CD4-positive, CD25-positive, alpha-beta regulatory T cell (primary cell): ENCODE measurements around the gene RIMS1. TPM values are rescaled to one million over a fixed set of nuclear protein-coding genes. Genes with fewer than 3 reads are reported as not detected.

Experiments used
- ATAC-seq, 2 donors: fragments of 150-1000 bp; cut with Tn5 transposase; one replicate each; pipeline ENCODE4 v1.10.0; 2021; ENCODE audit warnings: low read depth in 2 of 2, moderate number of reproducible peaks in 2 of 2, moderate library complexity in 1 of 2
- DNase-seq, 3 donors: peaks; one replicate each; pipeline versions ENCODE4 v3.0.0 to v3.0.0-alpha.2; 2012 to 2022; ENCODE audit warnings: mixed read lengths in 1 of 3
- H3K27ac ChIP-seq: one replicate; pipeline ENCODE4 v1.7.0; 2013; ENCODE audit warnings: mild to moderate bottlenecking, low read length; ENCODE audit not compliant: insufficient read depth, poor library complexity, severe bottlenecking
- H3K27me3 ChIP-seq: one replicate; pipeline ENCODE4 v1.7.0; 2013; ENCODE audit warnings: low read length; ENCODE audit not compliant: control insufficient read depth, insufficient read depth
- H3K36me3 ChIP-seq: one replicate; pipeline ENCODE4 v1.7.0; 2013; ENCODE audit warnings: mild to moderate bottlenecking, low read length, moderate library complexity; ENCODE audit not compliant: control insufficient read depth, insufficient read depth
- H3K4me1 ChIP-seq: 2 replicates; pipeline ENCODE4 v1.7.0; 2013; ENCODE audit warnings: mild to moderate bottlenecking, low read length; ENCODE audit not compliant: insufficient read depth, control insufficient read depth, poor library complexity, severe bottlenecking
- H3K4me3 ChIP-seq: one replicate; pipeline ENCODE4 v1.7.0; 2013; ENCODE audit warnings: low read depth, mild to moderate bottlenecking, low read length, moderate library complexity
- H3K9me3 ChIP-seq, 2 experiments: 1 replicate in 1 of 2; 2 replicates in 1 of 2; pipeline ENCODE4 v1.7.0; 2013; ENCODE audit warnings: low read length in 2 of 2, mild to moderate bottlenecking in 1 of 2, moderate library complexity in 1 of 2; ENCODE audit not compliant: control insufficient read depth in 2 of 2
- H3K27ac Mint-ChIP-seq, 3 donors: one replicate each; pipeline ENCODE4 v1.8.0; 2020 to 2022; ENCODE audit warnings: mild to moderate bottlenecking in 3 of 3, mixed read lengths in 3 of 3, moderate library complexity in 2 of 3
- H3K27me3 Mint-ChIP-seq: one replicate; pipeline ENCODE4 v1.8.0; 2022; ENCODE audit warnings: mild to moderate bottlenecking, mixed read lengths
- H3K36me3 Mint-ChIP-seq: one replicate; pipeline ENCODE4 v1.8.0; 2020; ENCODE audit warnings: mixed read lengths
- H3K4me1 Mint-ChIP-seq, 4 donors: one replicate each; pipeline ENCODE4 v1.8.0; 2020 to 2022; ENCODE audit warnings: mixed read lengths in 4 of 4, mild to moderate bottlenecking in 1 of 4
- H3K4me3 Mint-ChIP-seq, 4 donors: one replicate each; pipeline ENCODE4 v1.8.0; 2020 to 2022; ENCODE audit warnings: mild to moderate bottlenecking in 4 of 4, mixed read lengths in 4 of 4, moderate library complexity in 3 of 4
- H3K9me3 Mint-ChIP-seq, 7 donors: one replicate each; pipeline ENCODE4 v1.8.0; 2020 to 2022; ENCODE audit warnings: mixed read lengths in 7 of 7, mild to moderate bottlenecking in 3 of 7, moderate library complexity in 2 of 7
- polyA plus RNA-seq, 4 donors: library from polyadenylated mRNA; unstranded; fragments of 300-500 nt; fragmentation: Illumina TruSeq; gene quantifications; one replicate each; pipeline ENCODE4 v1.2.3, GENCODE V29; 2021
- total RNA-seq: library from RNA; stranded (reverse); gene quantifications from one replicate; pipeline ENCODE4 v1.2.3, GENCODE V29; 2022

Gene RIMS1
- total and polyA plus RNA-seq, 5 donors from 2014 or later: not detected

DNA sequence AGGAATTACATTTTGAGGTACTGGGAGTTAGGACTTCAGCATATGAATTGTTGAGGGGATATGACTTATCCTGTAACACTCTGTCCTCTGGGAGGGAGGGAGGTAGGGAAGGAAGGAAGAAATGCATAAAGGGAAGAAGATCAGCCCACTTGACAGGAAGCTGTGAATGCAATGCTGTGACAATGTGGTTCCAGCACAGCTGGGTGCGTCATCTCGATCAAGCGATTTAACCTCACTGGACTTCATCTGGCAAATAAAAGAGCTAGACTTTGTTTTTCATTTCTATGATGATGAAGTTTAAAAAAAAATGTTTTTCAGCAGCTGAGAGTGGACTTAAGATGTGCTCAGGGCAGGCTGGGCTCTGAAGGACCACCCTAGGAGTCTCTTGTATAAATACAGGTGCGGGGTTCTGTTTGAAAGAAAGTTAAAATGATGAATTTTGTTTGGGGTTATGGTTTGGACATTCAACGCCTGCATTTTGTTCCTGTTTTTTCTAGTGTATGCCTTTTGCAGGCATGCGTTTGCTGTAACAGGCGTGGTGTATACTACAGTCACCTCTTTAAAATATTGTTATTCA is 178.1 kb downstream of the RIMS1 start:
- no peak overlapping the region for H3K27ac ChIP-seq
- Mint-ChIP-seq H3K4me3 (no peak overlapping the region), H3K36me3 (no peaks in the 10 kb centered on the region), H3K27ac (no peak overlapping the region), H3K27me3 (peaks cover 5% of the 10 kb centered on the region), H3K4me1 (no peaks in the 10 kb centered on the region), H3K9me3 (peaks cover 0 to 6% (median 3%) of the 10 kb centered on the region in 7 donors)
- no peaks in the 10 kb centered on the region for H3K9me3 ChIP-seq
- no peak overlapping the region for H3K4me3 ChIP-seq
- no peaks in the 10 kb centered on the region for H3K4me1 ChIP-seq
- H3K27me3 ChIP-seq: no peaks in the 10 kb centered on the region
- ATAC-seq (no peak), DNase-seq (no peak)
- H3K36me3 ChIP-seq: no peaks in the 10 kb centered on the region

DNA sequence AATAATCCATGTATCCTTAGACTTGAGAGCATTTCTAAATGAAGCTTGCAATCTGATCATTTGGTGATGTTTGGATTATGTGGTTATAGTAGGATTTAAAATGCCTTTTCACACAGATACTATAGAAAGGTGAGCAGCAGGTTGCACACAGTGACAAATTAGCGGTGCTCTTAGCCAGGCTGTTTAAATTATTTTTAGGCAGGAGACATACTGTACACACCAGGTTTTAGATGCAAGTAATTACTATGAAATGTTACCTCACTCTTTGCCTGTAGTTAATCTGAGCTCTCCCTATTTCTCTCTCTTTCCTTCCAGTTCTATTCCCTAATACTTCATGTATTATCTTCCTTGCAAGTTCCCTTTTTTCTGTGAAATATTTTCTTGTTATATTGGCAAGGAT is 191.7 kb downstream of the RIMS1 start:
- H3K9me3 ChIP-seq: no peaks in the 10 kb centered on the region
- Mint-ChIP-seq H3K4me3 (no peak overlapping the region), H3K4me1 (no peaks in the 10 kb centered on the region), H3K36me3 (no peaks in the 10 kb centered on the region), H3K9me3 (no peaks in the 10 kb centered on the region), H3K27ac (no peak overlapping the region), H3K27me3 (no peaks in the 10 kb centered on the region)
- no peak overlapping the region for H3K4me3 ChIP-seq
- H3K27me3 ChIP-seq: no peaks in the 10 kb centered on the region
- no peaks in the 10 kb centered on the region for H3K4me1 ChIP-seq
- no peak for ATAC-seq
- H3K36me3 ChIP-seq: no peaks in the 10 kb centered on the region
- no peak for DNase-seq
- no peak overlapping the region for H3K27ac ChIP-seq

DNA sequence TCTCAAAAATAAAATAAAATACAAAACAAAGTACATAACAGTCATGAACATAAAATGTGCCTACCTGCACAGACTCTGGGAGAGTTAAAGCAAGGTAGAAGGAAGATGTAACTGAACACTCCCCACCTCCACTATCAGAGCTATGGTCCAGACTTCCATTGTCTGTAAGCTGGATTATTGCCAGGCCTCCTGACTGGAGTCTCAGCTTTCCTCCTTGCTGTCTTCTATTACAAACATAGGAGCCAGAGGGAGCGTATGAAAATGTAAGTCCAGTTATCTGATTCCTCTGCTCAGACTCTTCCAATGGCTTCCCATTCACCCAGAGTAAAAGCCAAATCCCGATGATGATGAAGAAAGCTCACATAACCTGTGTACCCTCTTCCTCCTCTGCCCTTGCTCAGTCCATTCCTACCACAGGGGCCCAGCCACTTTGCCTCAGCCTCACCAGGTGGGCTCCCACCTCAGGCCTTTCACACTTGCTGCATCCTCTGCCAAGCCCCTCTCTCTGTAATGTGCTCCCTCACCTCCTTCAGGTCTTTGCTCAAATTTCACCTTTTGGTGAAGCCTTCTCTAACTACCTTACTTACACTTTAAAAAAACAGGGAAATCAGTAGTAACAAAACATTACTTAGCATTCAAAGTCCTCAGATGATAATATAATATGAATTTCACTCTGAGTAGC is 194.1 kb downstream of the RIMS1 start:
- Mint-ChIP-seq H3K9me3 (no peaks in the 10 kb centered on the region), H3K27ac (no peak overlapping the region), H3K4me1 (no peaks in the 10 kb centered on the region), H3K4me3 (no peak overlapping the region), H3K36me3 (no peaks in the 10 kb centered on the region), H3K27me3 (no peaks in the 10 kb centered on the region)
- Histone ChIP-seq H3K27ac (no peak overlapping the region), H3K36me3 (no peaks in the 10 kb centered on the region), H3K9me3 (no peaks in the 10 kb centered on the region), H3K4me3 (no peak overlapping the region), H3K27me3 (no peaks in the 10 kb centered on the region), H3K4me1 (no peaks in the 10 kb centered on the region)
- DNase-seq (no peak), ATAC-seq (no peak)

DNA sequence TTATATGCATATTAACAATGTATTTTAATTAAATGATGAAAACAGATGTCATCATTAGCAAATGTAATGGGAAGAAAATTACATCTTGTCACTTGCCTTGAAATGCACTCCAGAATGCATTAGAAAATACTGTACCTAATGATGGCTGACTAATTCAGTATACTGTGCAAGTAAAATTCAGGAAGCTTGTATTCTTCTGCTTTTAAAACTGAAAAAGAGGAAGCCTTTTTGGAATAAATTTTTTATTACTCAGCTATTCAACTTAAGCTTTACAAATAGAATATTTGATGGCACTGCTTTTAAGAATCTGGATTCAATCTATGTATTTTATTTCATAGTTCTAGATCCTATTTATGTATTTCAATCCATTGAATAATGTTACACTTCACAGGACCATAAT is 195.5 kb downstream of the RIMS1 start:
- Mint-ChIP-seq H3K4me1 (no peaks in the 10 kb centered on the region), H3K27me3 (no peaks in the 10 kb centered on the region), H3K9me3 (no peaks in the 10 kb centered on the region), H3K36me3 (no peaks in the 10 kb centered on the region), H3K27ac (no peak overlapping the region), H3K4me3 (no peak overlapping the region)
- H3K4me1 ChIP-seq: no peaks in the 10 kb centered on the region
- DNase-seq (no peak), ATAC-seq (no peak)
- H3K27ac ChIP-seq: no peak overlapping the region
- H3K9me3 ChIP-seq: no peaks in the 10 kb centered on the region
- no peaks in the 10 kb centered on the region for H3K36me3 ChIP-seq
- H3K27me3 ChIP-seq: no peaks in the 10 kb centered on the region
- no peak overlapping the region for H3K4me3 ChIP-seq

DNA sequence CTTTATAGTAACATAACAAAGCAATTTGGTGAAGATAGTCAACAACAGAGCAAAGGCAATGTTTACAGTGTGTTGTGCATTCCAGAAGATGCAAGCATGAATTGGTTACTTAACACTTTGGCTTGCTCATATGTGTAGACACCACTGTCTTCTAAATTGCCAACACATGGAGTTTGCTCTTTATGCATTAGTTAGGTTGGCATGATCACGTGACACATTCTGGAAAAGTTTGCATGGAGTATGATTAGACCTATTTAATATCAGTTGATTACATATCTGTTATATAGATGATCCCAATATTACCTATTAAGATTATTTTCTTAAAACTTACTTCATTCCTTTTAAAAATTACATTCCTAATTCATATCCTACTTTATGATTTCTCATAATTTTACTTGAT is 197.6 kb downstream of the RIMS1 start:
- Histone ChIP-seq H3K9me3 (no peaks in the 10 kb centered on the region), H3K4me3 (no peak overlapping the region), H3K4me1 (no peaks in the 10 kb centered on the region), H3K27me3 (no peaks in the 10 kb centered on the region), H3K36me3 (no peaks in the 10 kb centered on the region), H3K27ac (no peak overlapping the region)
- H3K27ac Mint-ChIP-seq: no peak overlapping the region
- H3K27me3 Mint-ChIP-seq: no peaks in the 10 kb centered on the region
- ATAC-seq (no peak), DNase-seq (no peak)
- no peaks in the 10 kb centered on the region for H3K4me1 Mint-ChIP-seq
- H3K4me3 Mint-ChIP-seq: no peak overlapping the region
- peaks cover 0 to 3% (median 0%) of the 10 kb centered on the region in 7 donors for H3K9me3 Mint-ChIP-seq
- H3K36me3 Mint-ChIP-seq: no peaks in the 10 kb centered on the region

DNA sequence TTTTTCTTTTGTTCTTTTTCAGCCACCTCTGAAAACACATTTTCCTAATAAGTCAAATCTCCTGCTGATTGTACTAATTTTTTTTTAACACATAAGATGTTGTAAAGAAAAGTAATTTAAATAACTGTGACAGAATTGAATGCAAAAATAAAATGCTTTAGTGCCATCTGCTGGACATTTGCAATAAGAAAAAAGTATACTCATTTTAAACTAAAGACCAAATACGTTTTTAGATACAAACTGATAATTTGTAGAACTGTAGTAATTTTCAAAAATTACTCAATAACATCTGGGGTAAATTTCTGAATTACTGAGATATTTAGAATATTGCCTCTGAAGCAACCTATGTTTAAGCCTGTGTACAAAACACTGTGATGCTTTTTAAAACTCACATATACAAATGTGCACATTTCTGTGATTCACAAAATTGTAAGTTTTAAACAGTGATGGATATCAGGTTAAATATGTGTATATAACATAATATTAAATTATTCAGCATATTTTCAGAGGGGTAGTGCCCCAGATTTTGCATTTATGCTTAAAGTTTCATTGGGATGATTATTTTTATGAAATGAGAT is 198.7 kb downstream of the RIMS1 start:
- ATAC-seq: no peak

DNA sequence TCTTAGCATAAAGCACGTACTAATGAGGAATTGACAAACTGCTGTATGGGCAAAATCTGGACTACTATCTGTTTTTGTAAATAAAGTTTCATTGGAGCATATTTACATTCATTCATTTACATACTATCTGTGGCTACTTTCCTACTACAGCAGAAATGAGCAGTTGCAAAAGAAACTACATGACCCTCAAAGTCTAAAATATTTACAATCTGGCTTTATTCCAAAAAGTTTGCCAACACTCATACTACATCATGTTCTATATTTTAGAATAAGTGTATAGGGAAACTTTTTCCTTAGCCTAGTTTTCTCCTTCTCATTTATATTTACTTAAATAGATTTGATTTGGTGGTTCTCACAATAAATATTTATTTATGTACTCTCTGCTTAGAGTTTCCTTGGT is 208.2 kb downstream of the RIMS1 start:
- H3K27ac ChIP-seq: no peak overlapping the region
- no peaks in the 10 kb centered on the region for H3K9me3 ChIP-seq
- DNase-seq (no peak), ATAC-seq (no peak)
- Mint-ChIP-seq H3K27me3 (no peaks in the 10 kb centered on the region), H3K4me3 (no peak overlapping the region), H3K36me3 (no peaks in the 10 kb centered on the region), H3K4me1 (no peaks in the 10 kb centered on the region), H3K9me3 (peaks cover 0 to 2% (median 0%) of the 10 kb centered on the region in 7 donors), H3K27ac (no peak overlapping the region)
- H3K36me3 ChIP-seq: no peaks in the 10 kb centered on the region
- no peaks in the 10 kb centered on the region for H3K27me3 ChIP-seq
- H3K4me1 ChIP-seq: no peaks in the 10 kb centered on the region
- no peak overlapping the region for H3K4me3 ChIP-seq

More for the DNA sequence above, 198.7 kb downstream of the RIMS1 start:
- Histone ChIP-seq H3K27me3 (no peaks in the 10 kb centered on the region), H3K27ac (no peak overlapping the region), H3K36me3 (no peaks in the 10 kb centered on the region), H3K9me3 (no peaks in the 10 kb centered on the region), H3K4me1 (no peaks in the 10 kb centered on the region), H3K4me3 (no peak overlapping the region)
- DNase-seq: peak in 1 of 3 donors; percentile 17
- Mint-ChIP-seq H3K27me3 (no peaks in the 10 kb centered on the region), H3K9me3 (peaks cover 0 to 3% (median 0%) of the 10 kb centered on the region in 7 donors), H3K4me3 (no peak overlapping the region), H3K4me1 (no peaks in the 10 kb centered on the region), H3K27ac (no peak overlapping the region), H3K36me3 (no peaks in the 10 kb centered on the region)

DNA sequence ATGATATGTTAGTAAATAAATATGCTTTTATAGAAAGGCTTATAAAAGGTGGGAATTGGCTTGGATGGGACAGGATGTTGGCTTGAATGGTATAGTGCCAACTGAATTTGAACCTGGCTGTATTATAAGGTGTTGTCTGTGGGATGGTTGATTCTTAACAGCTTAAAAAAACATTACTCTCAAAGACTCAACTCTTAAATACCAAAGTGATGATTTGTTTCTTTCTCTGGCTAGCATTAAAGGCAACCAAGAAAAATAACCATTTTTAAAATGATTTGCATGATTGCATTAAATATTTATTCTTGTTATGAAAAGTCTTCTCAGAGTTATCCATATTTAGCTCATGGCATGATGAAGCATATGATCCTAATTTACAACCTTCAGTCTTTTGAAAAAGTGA is 216.2 kb downstream of the RIMS1 start:
- H3K27ac Mint-ChIP-seq: no peak overlapping the region
- H3K4me3 Mint-ChIP-seq: no peak overlapping the region
- Histone ChIP-seq H3K27ac (no peak overlapping the region), H3K36me3 (no peaks in the 10 kb centered on the region), H3K9me3 (no peaks in the 10 kb centered on the region), H3K27me3 (no peaks in the 10 kb centered on the region), H3K4me1 (no peaks in the 10 kb centered on the region), H3K4me3 (no peak overlapping the region)
- no peak for ATAC-seq
- DNase-seq: no peak
- no peaks in the 10 kb centered on the region for H3K36me3 Mint-ChIP-seq
- peaks cover 0 to 2% (median 0%) of the 10 kb centered on the region in 7 donors for H3K9me3 Mint-ChIP-seq
- no peaks in the 10 kb centered on the region for H3K27me3 Mint-ChIP-seq
- no peaks in the 10 kb centered on the region for H3K4me1 Mint-ChIP-seq
